Immature natural killer cell (primary cell): Measurements from ENCODE around the gene CERCAM. TPM values are rescaled to one million over a fixed set of nuclear protein-coding genes. Genes with fewer than 3 reads are reported as not detected.
A peak's percentile ranks its signal among the peaks of the same experiment; 100 is the strongest.
"Not testable (repeated sequence)": the region's sequence is repeated elsewhere in the genome, so short reads cannot be mapped to it uniquely, and the experiment has no call there.

Source experiments
- DNase-seq, 3 donors: peaks; one replicate each; pipeline ENCODE4 v3.0.0; 2022; ENCODE audit warnings: mixed read lengths in 1 of 3
- H3K27ac Mint-ChIP-seq, 6 donors: one replicate each; pipeline ENCODE4 v1.8.0; 2020; ENCODE audit warnings: mixed read lengths in 6 of 6, mild to moderate bottlenecking in 5 of 6, inconsistent platforms in 4 of 6, moderate library complexity in 3 of 6
- H3K27me3 Mint-ChIP-seq, 3 donors: one replicate each; pipeline ENCODE4 v1.8.0; 2020 to 2021; ENCODE audit warnings: low read depth in 3 of 3, mild to moderate bottlenecking in 3 of 3, mixed read lengths in 3 of 3, moderate library complexity in 3 of 3, inconsistent platforms in 1 of 3
- H3K36me3 Mint-ChIP-seq, 3 donors: one replicate each; pipeline ENCODE4 v1.8.0; 2020; ENCODE audit warnings: mixed read lengths in 3 of 3, inconsistent platforms in 2 of 3, mild to moderate bottlenecking in 2 of 3
- H3K4me1 Mint-ChIP-seq, 2 donors: one replicate each; pipeline ENCODE4 v1.8.0; 2020; ENCODE audit warnings: inconsistent platforms in 2 of 2, mild to moderate bottlenecking in 2 of 2, mixed read lengths in 2 of 2, moderate library complexity in 1 of 2
- H3K4me3 Mint-ChIP-seq, 5 donors: one replicate each; pipeline ENCODE4 v1.8.0; 2020; ENCODE audit warnings: mild to moderate bottlenecking in 5 of 5, mixed read lengths in 5 of 5, inconsistent platforms in 3 of 5, moderate library complexity in 3 of 5
- H3K9me3 Mint-ChIP-seq, 6 donors: one replicate each; pipeline ENCODE4 v1.8.0; 2020; ENCODE audit warnings: mild to moderate bottlenecking in 6 of 6, mixed read lengths in 6 of 6, inconsistent platforms in 4 of 6, moderate library complexity in 3 of 6
- polyA plus RNA-seq, 3 donors: library from polyadenylated mRNA; unstranded; fragments of 300-500 nt; fragmentation: Illumina TruSeq; gene quantifications; one replicate each; pipeline ENCODE4 v1.2.3, GENCODE V29; 2021

Gene CERCAM
- polyA plus RNA-seq, 3 donors from 2014 or later = 9.1 to 20.7 (median 10.2) TPM

DNA sequence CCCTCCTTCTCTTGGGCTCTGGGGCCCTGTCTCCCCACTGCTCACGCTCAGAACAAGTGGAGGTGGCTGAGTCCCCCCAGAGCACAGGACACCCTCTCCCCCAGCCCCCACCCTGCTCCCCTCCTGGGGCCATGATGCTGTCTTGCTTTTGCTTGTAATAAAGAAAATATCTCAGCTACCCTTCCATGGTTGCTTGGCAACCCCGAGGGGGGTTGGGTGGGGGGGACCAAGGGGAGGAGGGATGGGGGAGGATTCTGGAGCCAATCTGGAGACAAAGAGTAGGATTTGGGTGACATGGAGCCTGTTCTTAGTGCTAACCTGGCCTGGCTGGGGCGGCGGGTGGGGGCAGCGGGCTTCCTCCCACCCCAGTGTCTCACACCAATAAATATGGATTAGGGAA is 16.1 kb upstream of the CERCAM start:
- Mint-ChIP-seq H3K4me1 (no peaks in the 10 kb centered on the region), H3K27ac (no peak overlapping the region), H3K4me3 (no peak overlapping the region), H3K36me3 (no peaks in the 10 kb centered on the region), H3K9me3 (no peaks in the 10 kb centered on the region), H3K27me3 (peaks cover 5 to 15% (median 7%) of the 10 kb centered on the region in 3 donors)
- DNase-seq = no peak

DNA sequence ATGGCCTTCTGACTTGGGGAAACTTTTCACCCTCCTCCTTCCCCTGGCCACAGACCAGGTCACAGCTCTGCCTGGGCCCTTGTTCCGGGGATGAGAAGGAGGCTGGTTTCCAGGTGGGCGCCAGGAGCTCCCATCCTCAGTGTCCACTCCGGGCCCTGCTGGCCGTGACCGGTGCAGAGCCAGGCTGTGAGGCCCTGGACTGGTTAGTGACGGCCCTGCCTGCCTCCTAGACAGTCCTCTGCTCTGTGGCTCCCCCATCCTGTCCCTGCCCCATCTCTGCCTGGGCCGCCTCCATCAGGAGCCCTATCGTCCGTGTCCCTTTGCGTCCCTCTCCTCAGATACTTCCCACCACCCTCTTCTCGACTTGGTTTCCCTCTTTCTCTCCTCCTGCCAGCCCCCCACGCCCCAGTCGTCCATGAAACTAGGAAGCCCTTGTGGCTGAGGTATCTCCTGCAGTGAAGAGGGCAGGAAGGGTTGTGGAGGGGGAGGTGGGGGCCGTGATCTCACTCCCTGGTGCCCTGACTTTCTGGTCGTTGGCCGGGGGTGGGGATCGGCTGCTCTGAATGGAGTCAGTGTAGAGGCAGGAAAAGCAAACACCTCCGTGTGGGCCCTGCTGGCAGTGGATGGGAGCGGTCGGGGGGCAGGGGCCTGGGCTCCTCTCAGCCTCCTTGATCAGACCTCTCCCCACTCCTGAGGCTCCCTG is 15.4 kb upstream of the CERCAM start:
- H3K36me3 Mint-ChIP-seq = no peaks in the 10 kb centered on the region
- DNase-seq = no peak
- no peak overlapping the region for H3K27ac Mint-ChIP-seq
- H3K27me3 Mint-ChIP-seq = peaks cover 5 to 15% (median 7%) of the 10 kb centered on the region in 3 donors
- no peak overlapping the region for H3K4me3 Mint-ChIP-seq
- no peaks in the 10 kb centered on the region for H3K9me3 Mint-ChIP-seq
- no peaks in the 10 kb centered on the region for H3K4me1 Mint-ChIP-seq

DNA sequence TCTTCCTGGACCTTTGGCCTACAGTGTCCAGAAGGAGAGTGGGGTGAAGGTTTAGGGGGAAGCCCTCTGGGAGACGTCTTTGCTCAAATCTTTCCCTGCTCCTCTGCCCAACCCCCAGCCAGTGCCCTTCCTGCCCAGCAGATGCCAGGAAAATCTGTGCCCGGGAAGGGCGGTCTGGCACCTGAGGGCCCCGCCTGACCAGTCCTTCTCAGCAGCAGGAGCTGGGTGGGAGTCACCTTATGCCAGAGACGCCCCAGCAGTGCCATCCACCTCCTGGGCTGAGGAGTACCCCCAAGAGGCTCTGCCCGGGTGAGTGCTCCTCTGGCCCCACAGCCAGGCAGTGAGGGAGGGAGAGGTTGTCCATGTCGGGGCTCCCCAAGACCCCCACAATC is 14.9 kb upstream of the CERCAM start:
- Mint-ChIP-seq H3K27me3 (peaks cover 5 to 15% (median 7%) of the 10 kb centered on the region in 3 donors), H3K27ac (no peak overlapping the region), H3K36me3 (no peaks in the 10 kb centered on the region), H3K4me1 (no peaks in the 10 kb centered on the region), H3K9me3 (no peaks in the 10 kb centered on the region), H3K4me3 (no peak overlapping the region)
- DNase-seq = no peak

DNA sequence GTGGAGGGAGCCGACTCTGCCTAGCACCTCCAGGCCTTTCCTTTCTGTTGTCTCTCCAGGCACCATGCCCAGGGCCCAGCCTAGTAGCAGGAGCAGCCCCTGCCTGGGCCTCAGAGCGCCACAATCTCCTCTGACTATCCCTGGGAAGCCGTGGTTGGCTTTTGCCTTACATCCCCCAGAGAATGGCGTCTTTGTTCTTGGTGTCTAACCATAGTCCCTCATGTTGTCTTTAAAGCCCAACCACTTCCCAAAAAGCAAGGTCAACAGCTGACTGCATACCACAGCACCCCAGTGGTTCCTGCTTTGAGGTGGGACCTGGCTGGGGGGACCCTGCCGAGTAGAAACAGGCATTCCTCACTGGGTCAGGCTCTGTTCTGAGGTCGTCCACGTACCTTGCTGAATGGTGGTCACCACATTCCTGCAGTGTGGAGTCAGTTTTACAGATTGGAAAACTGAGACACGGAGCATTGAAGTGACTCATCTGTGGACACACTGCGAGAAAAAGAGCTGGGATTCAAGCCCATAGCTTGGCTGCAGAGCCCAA is 13.7 kb upstream of the CERCAM start:
- Mint-ChIP-seq H3K4me3 (no peak overlapping the region), H3K36me3 (no peaks in the 10 kb centered on the region), H3K27me3 (peaks cover 5 to 15% (median 7%) of the 10 kb centered on the region in 3 donors), H3K9me3 (no peaks in the 10 kb centered on the region), H3K4me1 (no peaks in the 10 kb centered on the region), H3K27ac (no peak overlapping the region)
- DNase-seq = no peak

DNA sequence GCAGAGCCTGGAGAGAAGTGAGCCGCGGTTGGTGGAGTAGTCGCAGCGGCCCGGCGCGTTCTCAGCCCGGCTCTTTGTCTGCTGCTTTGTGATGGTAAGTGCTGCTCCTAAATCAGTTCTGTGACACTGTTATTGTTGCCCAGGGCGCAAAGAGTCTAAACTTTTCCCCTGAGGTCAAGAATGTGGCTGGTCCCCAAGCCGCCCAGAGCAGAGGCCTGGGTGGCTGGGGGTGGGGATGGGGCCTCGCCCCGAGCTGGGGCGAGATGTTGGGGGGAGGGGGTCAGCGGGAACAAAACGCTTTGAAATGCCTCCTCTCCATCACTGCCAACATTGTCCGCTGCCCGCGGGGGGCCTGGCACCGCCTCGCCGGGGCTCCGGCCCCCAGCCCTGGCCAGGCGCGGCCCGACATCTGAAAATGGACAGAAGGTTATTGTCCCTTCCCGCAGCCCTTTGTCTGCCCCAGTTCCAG is 11.7 kb upstream of the CERCAM start:
- Mint-ChIP-seq H3K4me1 (no peaks in the 10 kb centered on the region), H3K9me3 (no peaks in the 10 kb centered on the region), H3K36me3 (peaks cover 0 to 3% (median 0%) of the 10 kb centered on the region in 3 donors), H3K27me3 (peaks cover 6 to 9% (median 7%) of the 10 kb centered on the region in 3 donors), H3K4me3 (no peak overlapping the region), H3K27ac (no peak overlapping the region)
- no peak for DNase-seq

DNA sequence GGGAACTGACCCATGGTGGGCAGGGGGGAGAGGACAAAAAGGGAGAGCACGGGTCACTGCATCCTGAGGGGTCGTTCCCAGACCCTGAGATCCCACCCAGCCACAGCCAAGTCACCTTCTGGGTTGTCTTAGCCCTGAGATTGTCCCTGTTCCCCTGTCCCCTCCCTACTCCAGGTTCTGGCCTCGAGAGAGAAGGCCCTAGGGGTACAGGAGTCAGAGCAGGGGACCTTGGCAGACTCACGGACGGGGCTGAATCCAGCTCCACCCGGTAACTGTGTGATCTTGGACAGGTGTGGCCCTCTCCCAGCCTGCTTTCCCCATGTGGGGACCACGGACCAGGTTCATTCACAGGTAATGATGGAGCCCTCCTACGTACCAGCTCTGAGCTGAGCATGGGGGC is 11.2 kb upstream of the CERCAM start:
- no peak overlapping the region for H3K27ac Mint-ChIP-seq
- peaks cover 6 to 10% (median 7%) of the 10 kb centered on the region in 3 donors for H3K27me3 Mint-ChIP-seq
- no peaks in the 10 kb centered on the region for H3K9me3 Mint-ChIP-seq
- no peak overlapping the region for H3K4me3 Mint-ChIP-seq
- no peak for DNase-seq
- H3K36me3 Mint-ChIP-seq = peaks cover 0 to 3% (median 0%) of the 10 kb centered on the region in 3 donors
- no peaks in the 10 kb centered on the region for H3K4me1 Mint-ChIP-seq

DNA sequence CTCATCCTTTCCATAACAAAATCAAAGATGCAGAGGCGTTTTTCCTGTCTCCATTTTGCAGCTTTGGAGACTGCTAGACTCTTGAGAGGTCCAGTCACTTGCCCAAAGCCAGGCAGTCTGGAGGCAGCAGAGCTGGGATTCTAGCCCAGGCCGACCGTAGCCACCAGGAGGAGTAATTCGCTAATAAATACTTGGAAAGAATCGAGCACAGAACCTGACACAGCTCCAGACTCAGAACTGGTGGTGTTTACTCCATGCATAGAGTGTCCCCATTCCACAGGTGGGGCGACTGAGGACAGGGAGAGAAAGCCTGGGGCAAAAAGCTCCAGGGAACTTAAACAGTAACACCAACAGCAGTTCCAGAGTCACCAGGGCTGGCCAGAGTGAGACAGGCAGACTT is 10.7 kb upstream of the CERCAM start:
- Mint-ChIP-seq H3K4me3 (no peak overlapping the region), H3K9me3 (no peaks in the 10 kb centered on the region), H3K27ac (no peak overlapping the region), H3K36me3 (peaks cover 0 to 3% (median 0%) of the 10 kb centered on the region in 3 donors), H3K27me3 (peaks cover 6 to 13% (median 10%) of the 10 kb centered on the region in 3 donors), H3K4me1 (no peaks in the 10 kb centered on the region)
- no peak for DNase-seq

DNA sequence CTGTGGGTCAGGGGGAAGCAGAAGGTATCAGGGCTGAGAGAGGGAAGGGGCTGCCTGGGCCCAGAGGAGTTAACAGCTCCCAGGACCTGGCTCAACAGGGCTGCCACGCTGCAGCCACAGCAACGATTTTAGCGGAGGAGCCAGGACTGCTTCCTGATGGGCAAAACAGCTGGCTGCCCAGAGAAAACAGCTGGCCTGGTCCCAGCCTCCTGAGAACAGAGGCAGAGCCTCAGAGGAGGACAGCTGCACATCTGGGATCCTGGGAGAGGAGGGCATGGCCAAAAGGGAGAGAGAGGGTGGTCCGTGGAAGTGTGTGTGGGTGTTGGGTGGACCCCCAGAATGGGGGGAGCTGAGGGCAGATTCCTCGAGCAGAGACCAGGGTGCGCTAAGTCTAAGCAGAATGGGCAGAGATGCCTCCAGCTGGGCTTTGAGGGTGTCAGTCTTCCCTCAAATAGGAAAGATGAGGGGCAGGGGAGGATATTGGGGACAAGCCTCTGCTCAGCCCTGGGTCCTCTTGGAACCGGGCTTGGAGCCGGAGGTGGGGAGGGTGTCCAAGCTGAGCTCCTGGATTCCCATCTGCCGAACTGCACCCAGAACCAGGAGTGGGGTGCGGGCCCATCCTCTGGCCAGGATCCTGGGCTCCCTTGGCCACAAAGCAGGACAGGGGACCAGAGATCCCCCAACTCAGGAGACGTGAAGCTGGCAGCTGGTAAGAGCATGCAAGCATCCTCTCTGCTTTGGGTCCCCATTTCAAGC is 9.1 kb upstream of the CERCAM start:
- no peak overlapping the region for H3K4me3 Mint-ChIP-seq
- no peaks in the 10 kb centered on the region for H3K9me3 Mint-ChIP-seq
- DNase-seq = no peak
- no peak overlapping the region for H3K27ac Mint-ChIP-seq
- H3K27me3 Mint-ChIP-seq = peaks cover 6 to 21% (median 14%) of the 10 kb centered on the region in 3 donors
- H3K4me1 Mint-ChIP-seq = peaks cover 0 to under 1% of the 10 kb centered on the region in 2 donors
- peaks cover 0 to 3% (median 0%) of the 10 kb centered on the region in 3 donors for H3K36me3 Mint-ChIP-seq

DNA sequence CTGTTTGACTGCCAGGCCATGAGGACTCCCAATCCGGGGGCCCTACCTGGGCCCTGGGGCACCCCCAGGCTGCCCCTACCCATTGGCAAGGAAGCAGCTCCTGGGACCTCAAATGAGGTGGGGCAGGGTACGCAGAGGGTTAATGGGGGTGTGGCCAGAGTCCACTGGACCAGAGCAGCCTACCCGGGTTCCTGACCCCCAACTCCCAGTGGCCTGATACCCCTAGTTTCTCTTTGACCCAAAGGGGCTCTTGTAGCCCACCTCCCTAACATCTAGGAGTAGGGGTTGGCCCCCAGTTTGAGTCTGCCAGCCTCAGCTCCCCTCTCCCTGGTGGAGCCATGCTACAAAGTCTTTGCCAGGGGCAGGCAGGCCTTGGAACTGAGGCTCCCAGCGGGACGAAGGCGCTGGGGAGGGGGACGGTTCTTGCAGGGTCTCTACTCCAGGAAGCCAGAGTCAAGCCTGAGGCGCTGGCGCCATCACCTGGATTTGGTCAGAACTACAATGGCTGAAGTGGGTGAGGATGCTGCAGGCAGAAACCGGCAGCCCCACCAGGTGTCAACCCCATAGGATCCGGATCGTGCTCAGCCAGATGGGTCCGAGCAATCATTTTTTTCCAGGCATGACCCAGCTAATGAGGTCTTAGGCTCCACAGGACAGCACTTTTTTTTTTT is 8.4 kb upstream of the CERCAM start:
- no peak overlapping the region for H3K4me3 Mint-ChIP-seq
- H3K27me3 Mint-ChIP-seq = peaks cover 6 to 21% (median 14%) of the 10 kb centered on the region in 3 donors
- peaks cover 0 to 3% (median 0%) of the 10 kb centered on the region in 3 donors for H3K36me3 Mint-ChIP-seq
- H3K4me1 Mint-ChIP-seq = peaks cover 0 to 2% of the 10 kb centered on the region in 2 donors
- DNase-seq = peak; percentile 18 to 40 (median 24)
- H3K27ac Mint-ChIP-seq = no peak overlapping the region
- H3K9me3 Mint-ChIP-seq = no peaks in the 10 kb centered on the region

DNA sequence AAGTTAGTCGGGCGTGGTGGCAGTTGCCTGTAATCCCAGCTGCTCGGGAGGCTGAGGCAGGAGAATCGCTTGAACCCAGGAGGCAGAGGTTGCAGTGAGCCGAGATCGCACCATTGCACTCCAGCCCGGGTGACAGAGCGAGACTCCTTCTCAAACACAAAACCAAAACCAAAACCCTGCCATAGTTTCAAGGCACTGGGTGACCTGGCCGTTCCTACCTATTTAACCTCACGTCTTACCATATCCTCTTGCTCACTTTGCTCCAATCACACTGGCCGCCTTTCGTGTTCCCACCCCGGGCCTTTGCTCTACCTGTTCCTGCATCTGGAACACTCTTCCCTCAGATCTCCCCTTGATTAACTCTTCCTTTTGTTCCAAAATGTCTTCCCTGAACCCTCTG is 6.9 kb upstream of the CERCAM start:
- H3K27me3 Mint-ChIP-seq = peaks cover 2 to 16% (median 11%) of the 10 kb centered on the region in 3 donors
- DNase-seq, H3K36me3 Mint-ChIP-seq, H3K27ac Mint-ChIP-seq, H3K9me3 Mint-ChIP-seq, H3K4me1 Mint-ChIP-seq, H3K4me3 Mint-ChIP-seq: not testable (repeated sequence)

DNA sequence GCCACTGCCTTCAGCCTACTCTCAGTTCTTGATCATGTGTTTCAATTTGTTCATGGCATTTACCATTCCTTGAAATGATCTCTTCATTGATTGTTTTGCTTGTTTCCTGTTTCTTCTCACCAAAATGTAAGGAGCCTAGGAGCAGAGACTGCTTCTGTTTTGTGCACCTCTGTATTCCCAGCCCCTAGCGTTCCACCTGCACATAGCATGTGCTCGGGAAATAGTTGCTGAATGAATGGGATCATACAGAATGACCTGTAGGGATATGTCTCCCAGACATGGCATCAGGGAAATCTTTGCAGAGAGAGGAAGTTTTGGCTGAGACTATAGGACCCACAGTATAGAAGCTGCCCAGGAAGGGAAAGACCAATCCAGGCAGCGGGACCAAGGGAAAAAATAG is 6.2 kb upstream of the CERCAM start:
- no peak for DNase-seq
- H3K36me3 Mint-ChIP-seq = peaks cover 0 to 3% (median 0%) of the 10 kb centered on the region in 3 donors
- H3K9me3 Mint-ChIP-seq = no peaks in the 10 kb centered on the region
- peaks cover 2 to 13% (median 12%) of the 10 kb centered on the region in 3 donors for H3K27me3 Mint-ChIP-seq
- peaks cover 0 to 2% of the 10 kb centered on the region in 2 donors for H3K4me1 Mint-ChIP-seq
- H3K4me3 Mint-ChIP-seq = no peak overlapping the region
- no peak overlapping the region for H3K27ac Mint-ChIP-seq

DNA sequence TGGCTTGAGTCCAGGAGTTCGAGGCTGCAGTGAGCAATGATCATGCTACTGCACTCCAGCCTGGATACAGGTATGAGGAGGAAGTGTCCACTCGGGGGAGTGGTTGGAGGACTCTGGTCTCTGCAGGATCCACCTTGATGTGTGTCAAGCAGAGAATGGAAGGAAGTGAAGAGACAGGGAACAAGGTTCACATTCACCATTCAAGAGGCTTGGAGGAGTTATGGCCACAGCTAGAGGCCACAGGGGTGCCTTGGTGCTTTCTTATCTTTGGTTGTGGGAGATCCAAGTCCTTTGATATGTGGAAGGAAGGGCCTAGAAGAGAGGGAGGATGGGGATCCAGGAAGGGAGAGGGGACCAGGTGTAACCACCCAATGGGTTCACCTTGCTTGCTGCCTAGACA is 5.4 kb upstream of the CERCAM start:
- peak overlapping the region in 2 of 6 donors; percentile 5 to 48 for H3K27ac Mint-ChIP-seq
- peaks cover 0 to 3% (median 0%) of the 10 kb centered on the region in 3 donors for H3K36me3 Mint-ChIP-seq
- H3K4me1 Mint-ChIP-seq = peaks cover 0 to 7% of the 10 kb centered on the region in 2 donors
- no peak for DNase-seq
- H3K4me3 Mint-ChIP-seq = peak overlapping the region in 1 of 5 donors; percentile 34
- H3K9me3 Mint-ChIP-seq = no peaks in the 10 kb centered on the region
- peaks cover 2 to 13% (median 11%) of the 10 kb centered on the region in 3 donors for H3K27me3 Mint-ChIP-seq

DNA sequence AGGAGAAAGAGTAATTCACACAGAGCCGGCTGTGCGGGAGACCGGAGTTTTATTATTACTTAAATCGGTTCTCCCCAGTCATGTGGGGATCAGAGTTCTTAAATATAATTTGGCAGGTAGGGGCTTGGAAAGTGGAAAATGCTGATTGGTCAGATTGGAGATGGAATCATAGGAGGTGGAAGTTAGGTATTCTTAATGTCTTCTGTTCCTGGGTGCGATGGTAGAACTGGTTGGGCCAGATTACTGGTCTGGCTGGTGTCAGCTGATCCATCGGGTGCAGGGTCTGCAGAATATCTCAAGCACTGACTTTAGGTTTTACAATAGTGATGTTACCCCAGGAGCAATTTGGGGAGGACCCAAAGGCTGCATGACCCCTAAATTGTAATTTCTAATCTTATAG is 4.6 kb upstream of the CERCAM start:
- peak overlapping the region in 2 of 5 donors; percentile 7 to 78 for H3K4me3 Mint-ChIP-seq
- H3K4me1 Mint-ChIP-seq = peaks cover 0 to 7% of the 10 kb centered on the region in 2 donors
- peaks cover 0 to 3% (median 0%) of the 10 kb centered on the region in 3 donors for H3K36me3 Mint-ChIP-seq
- H3K27ac Mint-ChIP-seq = peak overlapping the region in 1 of 6 donors; percentile 29
- DNase-seq = no peak
- H3K27me3 Mint-ChIP-seq = peaks cover 2 to 13% (median 10%) of the 10 kb centered on the region in 3 donors
- H3K9me3 Mint-ChIP-seq = no peaks in the 10 kb centered on the region
